SKM-1 (cell line): ENCODE data around the gene MBP.
"Not testable (repeated sequence)": the region's sequence is repeated elsewhere in the genome, so short reads cannot be mapped to it uniquely, and the experiment has no call there.

ENCODE experiments used
- DNase-seq: peaks from one replicate; lab custom pipeline; 2025; ENCODE audit not compliant: unreplicated experiment; lab: John Stamatoyannopoulos, UW

The MBP gene

GRCh38 chr18:77035380-77036187, 97.0 kb downstream of the MBP start:
- no peak for DNase-seq

- no peak for DNase-seq
These were observed 99.0 kb downstream of the MBP start for GRCh38 chr18:77033575-77033974.

- DNase-seq: no peak
These were observed 100.3 kb downstream of the MBP start for GRCh38 chr18:77032181-77032701.

GRCh38 chr18:77031662-77032061, 100.9 kb downstream of the MBP start:
- DNase-seq: no peak

- DNase-seq: no peak
These were observed 102.4 kb downstream of the MBP start for GRCh38 chr18:77030201-77030600.

GRCh38 chr18:77025831-77026363, 106.7 kb downstream of the MBP start:
- DNase-seq: no peak

- DNase-seq: no peak
These were observed 107.5 kb downstream of the MBP start for GRCh38 chr18:77025123-77025522.

GRCh38 chr18:77024476-77024875, 108.1 kb downstream of the MBP start:
- no peak for DNase-seq

- no peak for DNase-seq
These were observed 109.3 kb downstream of the MBP start for GRCh38 chr18:77023102-77023782.

GRCh38 chr18:77022556-77022955, 110.0 kb downstream of the MBP start:
- no peak for DNase-seq

- no peak for DNase-seq
These were observed 110.5 kb downstream of the MBP start for GRCh38 chr18:77022116-77022515.

GRCh38 chr18:77021478-77021877, 111.1 kb downstream of the MBP start:
- not testable (repeated sequence) for DNase-seq

GRCh38 chr18:77021075-77021474, 111.5 kb downstream of the MBP start:
- DNase-seq: no peak

GRCh38 chr18:77020561-77020960, 112.0 kb downstream of the MBP start:
- DNase-seq: no peak

- DNase-seq: no peak
These were observed 112.9 kb downstream of the MBP start for GRCh38 chr18:77019641-77020040.

GRCh38 chr18:77018650-77019049, 113.9 kb downstream of the MBP start:
- not testable (repeated sequence) for DNase-seq

GRCh38 chr18:77017355-77017754, 115.2 kb downstream of the MBP start:
- no peak for DNase-seq

GRCh38 chr18:77016936-77017335, 115.6 kb downstream of the MBP start:
- no peak for DNase-seq

GRCh38 chr18:77015771-77016710, 116.5 kb downstream of the MBP start:
- DNase-seq: no peak

GRCh38 chr18:77015169-77015568, 117.4 kb downstream of the MBP start:
- DNase-seq: no peak

GRCh38 chr18:77014538-77014937, 118.0 kb downstream of the MBP start:
- no peak for DNase-seq
